ENCODE measurements around the gene DHX15. TPM values are rescaled to one million over a fixed set of nuclear protein-coding genes. Genes with fewer than 3 reads are reported as not detected.

DHX15 gene
- 101 and 102 TPM in 2 replicates for total RNA-seq
- long read RNA-seq, transcript DHX15-201 (14 exons, 2,994 nt): major isoform, 534 of 673 reads
- long read RNA-seq, partial matches to known transcripts: 104 of 673 reads
- long read RNA-seq, other reads (novel, unspliced or antisense): 31 of 673 reads

GRCh38 chr4:24584211-24584850 is at the start of gene DHX15:
Gene DHX15 (minus strand): TSS chr4:24584554. CDS start chr4:24584393, 161 bp downstream.
- Mint-ChIP-seq H3K27ac (ENCODE audit: unreplicated experiment) (peak within 1 kb of the TSS; percentile 98), H3K27me3 (ENCODE audit: unreplicated experiment) (no peaks in the 10 kb centered on the region), H3K4me3 (ENCODE audit: unreplicated experiment) (peak within 1 kb of the TSS; percentile 94), H3K9me3 (ENCODE audit: unreplicated experiment) (no peaks in the 10 kb centered on the region), H3K36me3 (ENCODE audit: unreplicated experiment) (no peaks in the 10 kb centered on the region), H3K4me1 (ENCODE audit: unreplicated experiment) (peaks cover 26% of the 10 kb centered on the region)
- peak; percentile 98 for DNase-seq (ENCODE audit: extremely low spot score, unreplicated experiment)
- TF ChIP-seq, protein P1, sequence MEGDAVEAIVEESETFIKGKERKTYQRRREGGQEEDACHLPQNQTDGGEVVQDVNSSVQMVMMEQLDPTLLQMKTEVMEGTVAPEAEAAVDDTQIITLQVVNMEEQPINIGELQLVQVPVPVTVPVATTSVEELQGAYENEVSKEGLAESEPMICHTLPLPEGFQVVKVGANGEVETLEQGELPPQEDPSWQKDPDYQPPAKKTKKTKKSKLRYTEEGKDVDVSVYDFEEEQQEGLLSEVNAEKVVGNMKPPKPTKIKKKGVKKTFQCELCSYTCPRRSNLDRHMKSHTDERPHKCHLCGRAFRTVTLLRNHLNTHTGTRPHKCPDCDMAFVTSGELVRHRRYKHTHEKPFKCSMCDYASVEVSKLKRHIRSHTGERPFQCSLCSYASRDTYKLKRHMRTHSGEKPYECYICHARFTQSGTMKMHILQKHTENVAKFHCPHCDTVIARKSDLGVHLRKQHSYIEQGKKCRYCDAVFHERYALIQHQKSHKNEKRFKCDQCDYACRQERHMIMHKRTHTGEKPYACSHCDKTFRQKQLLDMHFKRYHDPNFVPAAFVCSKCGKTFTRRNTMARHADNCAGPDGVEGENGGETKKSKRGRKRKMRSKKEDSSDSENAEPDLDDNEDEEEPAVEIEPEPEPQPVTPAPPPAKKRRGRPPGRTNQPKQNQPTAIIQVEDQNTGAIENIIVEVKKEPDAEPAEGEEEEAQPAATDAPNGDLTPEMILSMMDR (IDR thresholded peaks at IDR 0.05): no peak

DNA sequence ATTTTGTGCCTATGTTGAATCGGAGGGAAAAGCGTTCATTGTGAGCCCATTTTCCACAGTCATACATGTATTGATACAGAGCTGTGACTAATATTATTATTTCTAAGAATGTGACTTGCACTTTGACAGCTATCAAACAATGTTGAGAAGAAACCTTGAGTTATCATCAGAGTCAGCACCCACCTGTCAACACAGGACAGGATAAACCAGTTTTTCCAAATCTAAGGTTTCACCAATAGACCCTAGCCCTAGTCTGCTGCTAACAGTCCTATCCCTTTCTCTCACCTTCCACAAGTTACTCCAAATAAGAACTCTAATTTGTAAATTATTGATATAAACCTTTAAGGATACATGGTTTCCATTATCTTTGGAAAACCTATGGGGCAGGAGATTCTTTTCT is 47.7 kb upstream of the DHX15 start:
- Mint-ChIP-seq H3K27ac (ENCODE audit: unreplicated experiment) (no peak overlapping the region), H3K9me3 (ENCODE audit: unreplicated experiment) (no peaks in the 10 kb centered on the region), H3K4me3 (ENCODE audit: unreplicated experiment) (no peak overlapping the region), H3K27me3 (ENCODE audit: unreplicated experiment) (no peaks in the 10 kb centered on the region), H3K36me3 (ENCODE audit: unreplicated experiment) (no peaks in the 10 kb centered on the region), H3K4me1 (ENCODE audit: unreplicated experiment) (no peaks in the 10 kb centered on the region)
- TF ChIP-seq, protein P1 (IDR thresholded peaks at IDR 0.05): no peak
- no peak for DNase-seq (ENCODE audit: extremely low spot score, unreplicated experiment)

DNA sequence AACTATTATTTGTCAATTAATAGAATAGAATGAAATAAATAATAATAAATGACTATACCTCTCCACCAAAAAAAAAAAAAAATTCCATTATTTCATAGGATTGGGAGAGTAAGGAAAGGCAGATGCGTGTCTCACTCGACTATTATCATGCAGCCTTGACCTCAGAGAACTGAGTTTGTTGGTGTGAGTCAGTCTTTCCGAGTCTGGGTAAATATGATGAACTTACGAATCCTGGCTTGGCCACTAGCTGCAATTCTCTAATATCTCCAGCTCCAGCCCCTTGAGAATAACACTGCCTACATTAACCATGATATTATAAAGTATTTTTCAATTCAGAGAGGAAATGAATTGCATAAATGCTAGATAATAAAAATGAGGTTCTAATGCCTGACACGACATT is 46.6 kb upstream of the DHX15 start:
- TF ChIP-seq, protein P1 (IDR thresholded peaks at IDR 0.05): no peak
- no peaks in the 10 kb centered on the region for H3K9me3 Mint-ChIP-seq (ENCODE audit: unreplicated experiment)
- no peak overlapping the region for H3K4me3 Mint-ChIP-seq (ENCODE audit: unreplicated experiment)
- H3K36me3 Mint-ChIP-seq (ENCODE audit: unreplicated experiment): no peaks in the 10 kb centered on the region
- no peak for DNase-seq (ENCODE audit: extremely low spot score, unreplicated experiment)
- no peaks in the 10 kb centered on the region for H3K27me3 Mint-ChIP-seq (ENCODE audit: unreplicated experiment)
- H3K4me1 Mint-ChIP-seq (ENCODE audit: unreplicated experiment): peaks cover 3% of the 10 kb centered on the region
- no peak overlapping the region for H3K27ac Mint-ChIP-seq (ENCODE audit: unreplicated experiment)

GRCh38 chr4:24625091-24625490 is 40.7 kb upstream of the DHX15 start:
- TF ChIP-seq, protein P1 (IDR thresholded peaks at IDR 0.05): no peak
- H3K9me3 Mint-ChIP-seq (ENCODE audit: unreplicated experiment): peaks cover 11% of the 10 kb centered on the region
- H3K4me1 Mint-ChIP-seq (ENCODE audit: unreplicated experiment): peaks cover 23% of the 10 kb centered on the region
- DNase-seq (ENCODE audit: extremely low spot score, unreplicated experiment): no peak
- peaks cover 5% of the 10 kb centered on the region for H3K36me3 Mint-ChIP-seq (ENCODE audit: unreplicated experiment)
- H3K27me3 Mint-ChIP-seq (ENCODE audit: unreplicated experiment): peaks cover 5% of the 10 kb centered on the region
- no peak overlapping the region for H3K27ac Mint-ChIP-seq (ENCODE audit: unreplicated experiment)
- H3K4me3 Mint-ChIP-seq (ENCODE audit: unreplicated experiment): no peak overlapping the region

DNA sequence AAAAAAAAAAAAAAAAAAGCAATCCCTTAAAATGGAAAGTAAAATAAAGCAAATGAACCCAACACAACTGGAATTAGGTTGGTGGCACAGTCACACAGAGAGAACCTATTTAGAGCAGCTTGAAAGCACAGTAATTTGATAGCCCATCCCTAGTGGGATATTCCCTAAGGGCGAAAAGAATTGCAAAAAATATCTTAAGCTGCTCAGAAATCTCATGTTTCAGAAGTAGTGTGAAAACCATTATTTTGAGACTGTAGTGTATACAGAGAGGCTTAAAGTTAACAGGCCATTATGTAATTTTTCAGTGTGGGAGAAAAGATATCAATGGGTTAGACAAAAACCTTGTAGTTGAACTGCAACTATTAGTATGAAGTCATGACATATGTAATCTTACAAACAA is 40.0 kb upstream of the DHX15 start:
- peaks cover 18% of the 10 kb centered on the region for H3K9me3 Mint-ChIP-seq (ENCODE audit: unreplicated experiment)
- peaks cover 5% of the 10 kb centered on the region for H3K36me3 Mint-ChIP-seq (ENCODE audit: unreplicated experiment)
- peaks cover 23% of the 10 kb centered on the region for H3K4me1 Mint-ChIP-seq (ENCODE audit: unreplicated experiment)
- H3K27ac Mint-ChIP-seq (ENCODE audit: unreplicated experiment): no peak overlapping the region
- H3K27me3 Mint-ChIP-seq (ENCODE audit: unreplicated experiment): peaks cover 5% of the 10 kb centered on the region
- no peak overlapping the region for H3K4me3 Mint-ChIP-seq (ENCODE audit: unreplicated experiment)
- DNase-seq (ENCODE audit: extremely low spot score, unreplicated experiment): no peak
- TF ChIP-seq, protein P1 (IDR thresholded peaks at IDR 0.05): no peak
